ENCODE results near the gene GP1BA. TPM values are rescaled to one million over a fixed set of nuclear protein-coding genes. Genes with fewer than 3 reads are reported as not detected.

The GP1BA gene
- total RNA-seq, 3 donors from 2014 or later (not counting 1 experiment from before 2014, with no cell fraction given) = 0.25 to 4.3 (median 2.2) TPM

DNA sequence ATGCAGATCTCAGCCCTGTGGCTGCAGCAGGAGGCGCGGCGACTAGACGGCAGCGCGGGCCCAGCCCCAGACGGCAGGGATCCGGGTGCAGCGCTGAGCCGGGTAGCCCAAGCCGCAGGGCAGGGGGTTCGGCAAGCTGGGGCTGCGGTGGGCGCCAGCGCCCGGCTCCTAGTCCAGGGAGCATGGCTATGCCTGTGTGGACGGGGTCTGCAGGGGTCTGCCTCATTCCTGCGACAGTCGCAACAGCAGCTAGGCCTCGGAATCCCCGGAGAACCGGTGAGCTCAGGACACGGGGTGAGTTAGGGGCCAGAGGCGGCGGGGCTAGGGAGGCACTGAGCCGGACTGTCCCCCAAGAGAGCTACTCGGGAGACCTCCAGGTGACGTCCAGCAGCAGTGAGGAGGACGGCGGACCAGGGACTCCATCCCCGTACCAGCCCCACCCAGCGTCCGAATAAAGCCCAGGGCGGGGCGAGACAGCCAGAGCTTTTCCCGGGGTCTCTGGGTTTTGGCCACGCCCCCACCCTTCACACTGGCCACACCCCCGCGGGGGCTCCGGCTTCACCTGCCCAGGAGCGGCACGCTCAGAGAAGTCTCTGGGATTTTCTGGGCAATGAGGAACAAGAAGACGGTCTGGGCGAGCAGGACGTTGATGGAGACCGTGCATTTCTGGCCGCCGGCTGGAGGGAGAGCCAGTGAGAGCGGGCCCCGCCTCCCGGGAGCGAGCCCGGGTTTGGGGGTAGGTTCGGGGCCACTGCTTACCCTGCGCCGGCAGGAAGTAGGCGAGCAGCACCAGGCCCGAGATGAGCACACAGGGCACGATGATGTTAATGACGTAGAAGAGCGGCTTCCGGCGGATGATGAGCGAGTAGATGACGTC, 31.6 kb upstream of the GP1BA start:
- Mint-ChIP-seq H3K4me1 (peaks cover 37 to 42% of the 10 kb centered on the region in 2 donors), H3K27me3 (ENCODE audit: low read depth in 2 of 2) (no peaks in the 10 kb centered on the region), H3K9me3 (no peaks in the 10 kb centered on the region), H3K4me3 (peak overlapping the region; percentile 91), H3K27ac (peak overlapping the region; percentile 93 to 94), H3K36me3 (no peaks in the 10 kb centered on the region)
- ATAC-seq (peak; percentile 36 to 45 (median 44)), DNase-seq (peak; percentile 71 to 90)
- intact Hi-C loops (cut with micrococcal nuclease) = loop anchor here (2.0 to 5.0 kb wide), 2 partner anchors 44 to 103 kb away; partner anchors contain the start of gene PSMB6
- Histone ChIP-seq H3K4me1 (ENCODE audit: control insufficient read depth, insufficient read depth, low read length) (peaks cover 58% of the 10 kb centered on the region), H3K27ac (ENCODE audit: low read length) (peak overlapping the region; percentile 88), H3K9me3 (ENCODE audit: control insufficient read depth, insufficient read depth, low read length) (no peaks in the 10 kb centered on the region), H3K27me3 (ENCODE audit: control insufficient read depth, insufficient read depth, low read length) (peaks cover 10% of the 10 kb centered on the region), H3K36me3 (ENCODE audit: control insufficient read depth, insufficient read depth, low read length) (peaks cover 16% of the 10 kb centered on the region), H3K4me3 (ENCODE audit: low read length) (peak overlapping the region; percentile 74)
- TF ChIP-seq, protein P1, sequence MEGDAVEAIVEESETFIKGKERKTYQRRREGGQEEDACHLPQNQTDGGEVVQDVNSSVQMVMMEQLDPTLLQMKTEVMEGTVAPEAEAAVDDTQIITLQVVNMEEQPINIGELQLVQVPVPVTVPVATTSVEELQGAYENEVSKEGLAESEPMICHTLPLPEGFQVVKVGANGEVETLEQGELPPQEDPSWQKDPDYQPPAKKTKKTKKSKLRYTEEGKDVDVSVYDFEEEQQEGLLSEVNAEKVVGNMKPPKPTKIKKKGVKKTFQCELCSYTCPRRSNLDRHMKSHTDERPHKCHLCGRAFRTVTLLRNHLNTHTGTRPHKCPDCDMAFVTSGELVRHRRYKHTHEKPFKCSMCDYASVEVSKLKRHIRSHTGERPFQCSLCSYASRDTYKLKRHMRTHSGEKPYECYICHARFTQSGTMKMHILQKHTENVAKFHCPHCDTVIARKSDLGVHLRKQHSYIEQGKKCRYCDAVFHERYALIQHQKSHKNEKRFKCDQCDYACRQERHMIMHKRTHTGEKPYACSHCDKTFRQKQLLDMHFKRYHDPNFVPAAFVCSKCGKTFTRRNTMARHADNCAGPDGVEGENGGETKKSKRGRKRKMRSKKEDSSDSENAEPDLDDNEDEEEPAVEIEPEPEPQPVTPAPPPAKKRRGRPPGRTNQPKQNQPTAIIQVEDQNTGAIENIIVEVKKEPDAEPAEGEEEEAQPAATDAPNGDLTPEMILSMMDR (IDR thresholded peaks at IDR 0.05) = no peak
- 13% methylated on average over 65 of the region's 65 CpGs for WGBS (ENCODE audit: insufficient coverage)

DNA sequence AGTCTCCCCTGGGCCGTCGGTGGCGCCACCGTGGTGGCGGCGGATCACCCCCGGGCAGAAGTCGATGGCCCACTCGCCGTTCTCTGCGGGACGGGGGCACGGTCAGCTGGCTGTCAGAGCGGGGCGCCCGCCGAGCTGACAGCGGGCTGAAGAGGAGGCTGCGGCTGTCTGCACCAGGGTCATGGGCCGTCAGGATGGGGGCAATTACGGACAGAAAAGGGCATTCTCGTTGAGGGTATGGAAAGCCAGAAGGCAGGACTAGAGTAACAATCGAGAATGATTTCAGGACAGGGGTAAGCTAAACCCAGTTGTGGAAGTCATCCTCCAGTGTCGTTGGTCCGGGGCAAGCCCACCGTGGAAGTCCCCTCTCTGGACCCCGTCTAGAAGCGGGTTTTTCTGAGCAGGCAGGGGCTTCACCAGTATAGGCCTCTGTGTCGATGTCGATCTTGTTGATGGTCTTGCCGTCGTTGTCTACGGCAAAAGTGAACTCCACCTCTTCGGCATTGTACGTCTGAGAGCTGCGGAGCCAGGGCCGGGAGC, 30.9 kb upstream of the GP1BA start:
- no peak for ATAC-seq
- no peaks in the 10 kb centered on the region for H3K9me3 ChIP-seq (ENCODE audit: control insufficient read depth, insufficient read depth, low read length)
- no peaks in the 10 kb centered on the region for H3K9me3 Mint-ChIP-seq
- peaks cover 58% of the 10 kb centered on the region for H3K4me1 ChIP-seq (ENCODE audit: control insufficient read depth, insufficient read depth, low read length)
- TF ChIP-seq, protein P1 (IDR thresholded peaks at IDR 0.05) = no peak
- peak overlapping the region; percentile 88 for H3K27ac ChIP-seq (ENCODE audit: low read length)
- peak overlapping the region; percentile 93 to 94 for H3K27ac Mint-ChIP-seq
- H3K36me3 ChIP-seq (ENCODE audit: control insufficient read depth, insufficient read depth, low read length) = peaks cover 10% of the 10 kb centered on the region
- peaks cover 37 to 42% of the 10 kb centered on the region in 2 donors for H3K4me1 Mint-ChIP-seq
- DNase-seq = peak in 1 of 2 donors; percentile 31
- H3K4me3 Mint-ChIP-seq = peak overlapping the region; percentile 83
- WGBS (ENCODE audit: insufficient coverage) = 38% methylated on average over 37 of the region's 37 CpGs
- H3K36me3 Mint-ChIP-seq = no peaks in the 10 kb centered on the region
- H3K27me3 Mint-ChIP-seq (ENCODE audit: low read depth in 2 of 2) = no peaks in the 10 kb centered on the region
- peak overlapping the region; percentile 28 for H3K4me3 ChIP-seq (ENCODE audit: low read length)
- peaks cover 10% of the 10 kb centered on the region for H3K27me3 ChIP-seq (ENCODE audit: control insufficient read depth, insufficient read depth, low read length)
- intact Hi-C loops (cut with micrococcal nuclease) = loop anchor here (2.0 to 5.0 kb wide), 2 partner anchors 44 to 104 kb away; partner anchors contain the start of gene PSMB6

DNA sequence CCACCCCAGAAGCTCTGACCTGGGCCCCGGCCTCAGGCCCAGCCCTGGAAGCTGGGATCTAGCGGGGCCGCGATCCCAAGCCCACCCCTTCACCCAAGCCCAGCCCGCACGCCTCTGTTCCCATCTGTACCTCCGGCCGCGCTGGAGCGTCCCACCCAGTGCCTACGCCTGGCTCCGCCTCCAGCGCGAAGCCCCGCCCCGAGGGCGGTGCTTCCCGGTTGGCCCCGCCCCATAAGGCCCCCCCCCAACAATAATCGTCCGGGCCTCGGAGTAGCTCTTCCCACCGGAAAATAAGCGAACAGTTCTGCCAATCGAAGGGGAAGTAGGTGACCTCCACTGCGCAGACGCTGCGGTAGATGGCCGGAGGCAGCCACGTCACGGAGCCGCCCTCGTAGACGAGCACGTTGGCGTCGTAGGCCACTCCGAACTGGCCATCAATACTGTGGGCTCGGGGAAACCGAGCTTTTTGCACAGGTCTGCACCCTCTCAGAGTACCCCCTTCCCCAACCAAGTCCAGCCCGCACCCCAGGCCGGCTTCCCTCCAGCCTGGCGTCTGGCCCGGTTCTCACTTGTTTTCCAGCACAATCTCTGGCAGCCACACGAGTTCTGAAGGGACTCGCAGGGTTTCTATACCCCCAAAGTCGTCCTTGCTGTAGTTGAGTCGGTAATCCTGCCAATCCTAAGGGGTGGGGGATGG, 30.3 kb upstream of the GP1BA start:
- Mint-ChIP-seq H3K27me3 (ENCODE audit: low read depth in 2 of 2) (no peaks in the 10 kb centered on the region), H3K36me3 (no peaks in the 10 kb centered on the region), H3K27ac (peak overlapping the region; percentile 93 to 94), H3K9me3 (no peaks in the 10 kb centered on the region), H3K4me3 (peak overlapping the region; percentile 83), H3K4me1 (peaks cover 37 to 42% of the 10 kb centered on the region in 2 donors)
- 41% methylated on average over 48 of the region's 48 CpGs for WGBS (ENCODE audit: insufficient coverage)
- ATAC-seq = peak; percentile 15 to 46 (median 30)
- Histone ChIP-seq H3K27ac (ENCODE audit: low read length) (peak overlapping the region; percentile 88), H3K27me3 (ENCODE audit: control insufficient read depth, insufficient read depth, low read length) (peaks cover 10% of the 10 kb centered on the region), H3K4me3 (ENCODE audit: low read length) (peak overlapping the region; percentile 28), H3K4me1 (ENCODE audit: control insufficient read depth, insufficient read depth, low read length) (peaks cover 58% of the 10 kb centered on the region), H3K36me3 (ENCODE audit: control insufficient read depth, insufficient read depth, low read length) (peaks cover 3% of the 10 kb centered on the region), H3K9me3 (ENCODE audit: control insufficient read depth, insufficient read depth, low read length) (no peaks in the 10 kb centered on the region)
- intact Hi-C loops (cut with micrococcal nuclease) = loop anchor here (2.0 to 5.0 kb wide), 4 partner anchors 43 to 104 kb away; partner anchors contain the start of genes CAMTA2, PSMB6 and SPAG7
- peak; percentile 52 to 55 for DNase-seq
- TF ChIP-seq, protein P1 (IDR thresholded peaks at IDR 0.05) = no peak

All from natural killer cell (primary cell).